SK-MEL-5 (cell line): Measurements from ENCODE around the gene GJB6. TPM values are rescaled to one million over a fixed set of nuclear protein-coding genes. Genes with fewer than 3 reads are reported as not detected.
A peak's percentile ranks its signal among the peaks of the same experiment; 100 is the strongest.
"Not testable (repeated sequence)": the region's sequence is repeated elsewhere in the genome, so short reads cannot be mapped to it uniquely, and the experiment has no call there.

Source experiments
- DNase-seq: peaks from one replicate; pipeline ENCODE4 v3.0.0-alpha.2; 2016; ENCODE audit warnings: low read depth, low spot score
- in situ Hi-C: cut with HindIII; loops from 2 replicates; pipeline ENCODE4 v1.10.0; 2016; ENCODE audit warnings: low sequenced_read_pairs, high pct_unique_total_duplicates, low pct_unique_long_range_greater_than_20kb
- polyA plus RNA-seq, 2 experiments: library from polyadenylated mRNA; depleted of rRNA; stranded (reverse); fragments of >200 nt; gene quantifications; 2 replicates each; pipeline ENCODE4 v1.2.3, GENCODE V29; 2015
- total RNA-seq: library from RNA; depleted of rRNA; stranded (reverse); fragments of >200 nt; shearing (Covaris generic); gene quantifications from 2 replicates; pipeline ENCODE4 v1.2.3, GENCODE V29; 2014; rRNA removed

The GJB6 gene
- not detected in 2 replicates for total RNA-seq
- not detected in 2 replicates for polyA plus RNA-seq (2015; cell fraction: cytosol; rRNA removed)
- not detected in 2 replicates for polyA plus RNA-seq (2015; cell fraction: nucleus; rRNA removed)

DNA sequence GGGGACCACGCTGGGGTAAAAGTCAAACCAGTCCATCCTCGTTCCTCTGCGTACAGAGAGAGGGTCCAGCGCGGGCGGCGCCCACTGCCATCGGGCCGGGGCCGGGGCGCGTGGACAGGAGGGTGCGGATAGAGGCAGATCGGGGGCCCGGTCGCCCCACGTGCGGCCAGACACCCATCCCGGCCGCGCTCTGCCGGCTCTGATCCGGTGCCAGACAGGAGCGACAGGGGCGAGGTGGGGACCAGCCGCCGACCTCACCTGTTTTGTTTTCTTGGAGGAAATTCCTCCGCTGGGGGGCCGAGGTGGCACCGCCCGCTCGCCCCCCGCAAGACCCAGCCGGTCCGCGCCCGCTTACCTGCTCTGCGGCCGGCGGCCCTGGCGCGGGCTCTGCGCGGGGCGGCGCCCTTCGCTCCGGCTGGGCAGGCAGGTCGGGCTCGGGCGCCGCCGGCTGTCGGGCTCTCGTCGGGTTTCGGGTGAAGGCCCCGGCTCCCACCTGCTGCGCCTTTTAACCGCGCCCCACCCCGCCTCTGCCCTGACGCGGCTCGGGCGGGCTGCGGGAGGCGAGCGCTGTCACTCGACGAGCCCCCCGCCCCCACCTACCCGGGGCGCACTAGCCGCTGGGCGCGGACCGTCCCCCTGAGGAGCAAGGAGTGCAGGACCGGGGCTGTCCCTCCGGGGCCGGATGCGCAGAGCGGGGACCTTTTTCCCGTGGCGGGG, at the start of gene GJB6:
GJB6 (minus strand) TSS at position 481 of the 717 bp plus-strand sequence. CDS start 8,839 bp downstream, outside the sequence.
- in situ Hi-C loops: no loop called here
- DNase-seq: no peak

DNA sequence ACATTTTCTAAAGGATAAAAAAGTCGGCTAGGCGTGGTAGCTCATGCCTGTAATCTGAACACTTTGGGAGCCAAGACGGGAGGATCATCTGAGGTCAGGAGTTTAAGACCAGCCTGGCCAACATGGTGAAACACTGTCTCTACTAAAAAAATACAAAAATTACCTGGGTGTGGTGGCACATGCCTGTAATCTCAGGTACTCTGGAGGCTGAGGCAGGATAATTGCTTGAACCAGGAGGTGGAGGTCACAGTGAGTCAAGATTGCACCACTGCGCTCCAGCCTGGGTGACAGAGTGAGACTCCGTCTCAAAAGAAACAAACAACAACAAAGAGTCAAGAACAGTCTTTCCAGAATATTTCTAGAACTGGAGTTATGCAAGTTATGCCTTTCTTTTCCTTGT, 44.8 kb upstream of the GJB6 start:
- in situ Hi-C loops, DNase-seq: not testable (repeated sequence)

DNA sequence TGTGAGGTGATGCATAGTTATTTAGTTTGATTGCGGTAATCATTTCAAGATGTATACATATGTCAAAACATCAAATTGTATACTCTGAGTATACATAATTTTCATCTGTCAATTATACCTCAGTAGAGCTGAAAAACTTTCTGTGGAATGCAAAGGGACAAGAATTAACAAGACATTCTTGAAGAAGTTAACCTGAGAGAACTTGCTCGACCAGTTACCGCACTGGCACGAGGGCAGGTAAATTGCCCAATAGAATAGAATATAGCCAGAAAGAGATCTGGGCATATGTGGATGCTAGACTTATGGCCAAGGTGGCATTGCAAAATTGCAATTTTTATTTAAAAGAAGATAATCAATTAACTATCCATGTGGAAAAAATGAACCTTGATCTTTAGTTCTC, 42.3 kb upstream of the GJB6 start:
- in situ Hi-C loops: no loop called here

DNA sequence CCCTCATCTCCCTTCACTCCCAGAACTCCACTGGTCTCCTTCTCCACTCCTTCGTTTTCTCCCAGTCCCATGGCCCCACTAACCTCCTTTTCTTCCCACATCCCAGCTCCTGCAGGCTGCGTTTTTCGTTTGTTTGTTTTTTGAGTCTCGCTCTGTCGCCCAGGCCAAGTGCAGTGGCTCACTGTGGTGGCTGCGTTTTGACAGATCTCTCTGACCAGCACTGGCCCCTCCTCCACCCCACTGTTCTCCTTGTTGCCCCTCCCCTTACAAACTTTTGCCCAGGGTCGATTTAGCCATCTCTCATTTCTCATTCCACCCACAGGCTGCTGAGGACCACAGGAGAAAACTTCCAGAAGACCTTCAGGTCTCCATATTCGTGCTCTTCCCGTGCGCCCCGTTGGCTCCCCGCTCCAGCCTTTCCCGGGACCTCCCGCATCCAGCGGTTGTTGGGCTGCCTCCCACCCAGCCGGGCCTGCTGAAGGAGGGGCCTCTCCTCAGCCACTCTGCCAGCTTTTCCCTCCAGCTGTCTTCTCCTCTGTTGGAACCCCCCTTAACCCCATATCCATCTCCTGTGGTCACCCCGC, 40.6 kb upstream of the GJB6 start:
- in situ Hi-C loops: no loop called here
- DNase-seq: no peak

More for the DNA sequence above, 42.3 kb upstream of the GJB6 start:
- no peak for DNase-seq

DNA sequence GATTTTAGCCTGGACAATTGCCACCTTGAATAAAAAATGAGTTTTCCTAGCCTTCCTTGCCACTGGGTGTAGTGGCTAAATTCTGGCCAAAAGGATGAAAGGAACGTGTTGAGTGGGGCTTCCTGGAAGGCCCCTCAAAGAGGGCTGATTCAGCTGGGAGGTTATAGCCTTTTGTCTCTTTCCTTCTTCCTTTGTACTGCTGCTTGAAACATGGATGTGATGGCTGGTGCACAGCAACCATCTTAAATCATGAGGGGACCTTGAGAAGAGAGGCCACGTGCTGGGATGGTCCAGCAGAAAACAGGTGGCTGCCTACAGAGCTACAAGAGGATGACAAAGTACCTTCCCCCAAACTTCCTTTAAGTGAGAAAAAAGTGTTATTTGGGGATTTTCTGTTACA, 40.0 kb upstream of the GJB6 start:
- in situ Hi-C loops: no loop called here
- no peak for DNase-seq

DNA sequence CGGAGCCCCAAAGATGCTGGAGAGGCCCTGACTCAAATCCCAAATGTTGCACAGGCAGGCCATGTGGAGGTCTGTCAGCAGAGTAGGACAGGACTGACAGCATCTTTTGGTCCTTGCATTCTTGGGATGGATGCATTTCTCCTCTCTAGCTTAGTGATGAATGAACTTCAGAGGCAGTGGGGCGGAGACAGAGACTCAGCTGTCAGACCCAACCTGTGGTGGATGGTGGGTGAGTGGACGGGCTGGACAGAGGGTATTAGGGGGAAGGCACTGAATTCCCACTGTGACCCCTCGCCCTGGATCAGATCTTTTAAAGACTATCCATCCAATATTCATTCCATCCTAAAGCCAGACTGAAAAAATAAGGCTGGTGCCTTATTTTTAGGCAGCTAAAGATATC, 39.3 kb upstream of the GJB6 start:
- in situ Hi-C loops: no loop called here
- DNase-seq: no peak

DNA sequence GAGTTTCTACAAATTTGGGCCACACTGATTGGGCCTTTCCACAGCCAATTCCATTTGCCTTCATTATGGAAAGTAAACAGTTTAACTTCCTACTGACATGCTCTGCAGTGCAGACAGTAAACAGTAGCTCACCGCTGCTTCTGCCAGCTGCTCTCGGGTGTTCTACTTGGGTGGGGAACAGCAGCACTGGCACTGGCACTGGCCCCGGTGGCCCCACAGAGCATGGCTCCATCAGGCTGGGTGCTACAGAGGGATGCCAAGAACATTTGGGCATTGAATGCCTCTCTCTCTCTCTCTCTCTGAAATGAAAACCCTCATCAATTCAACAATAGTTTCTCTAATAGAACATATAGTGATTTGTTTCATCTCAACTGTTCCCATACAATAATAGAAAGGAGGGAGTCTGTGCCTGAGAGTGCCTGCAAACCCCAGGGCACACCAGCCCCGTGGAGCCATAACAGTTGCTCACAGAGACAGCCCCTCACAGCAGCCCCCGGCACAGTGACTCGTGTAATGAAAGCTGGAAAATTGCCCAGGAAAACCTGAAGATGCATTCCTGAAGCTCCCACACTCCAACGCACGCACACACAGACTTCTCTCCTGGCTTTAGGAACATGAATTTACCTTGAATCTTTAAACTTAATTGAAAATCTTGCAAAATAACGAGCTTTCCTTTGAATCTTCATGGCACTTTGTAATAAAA, 38.2 kb upstream of the GJB6 start:
- in situ Hi-C loops: no loop called here
- DNase-seq: peak; percentile 25

DNA sequence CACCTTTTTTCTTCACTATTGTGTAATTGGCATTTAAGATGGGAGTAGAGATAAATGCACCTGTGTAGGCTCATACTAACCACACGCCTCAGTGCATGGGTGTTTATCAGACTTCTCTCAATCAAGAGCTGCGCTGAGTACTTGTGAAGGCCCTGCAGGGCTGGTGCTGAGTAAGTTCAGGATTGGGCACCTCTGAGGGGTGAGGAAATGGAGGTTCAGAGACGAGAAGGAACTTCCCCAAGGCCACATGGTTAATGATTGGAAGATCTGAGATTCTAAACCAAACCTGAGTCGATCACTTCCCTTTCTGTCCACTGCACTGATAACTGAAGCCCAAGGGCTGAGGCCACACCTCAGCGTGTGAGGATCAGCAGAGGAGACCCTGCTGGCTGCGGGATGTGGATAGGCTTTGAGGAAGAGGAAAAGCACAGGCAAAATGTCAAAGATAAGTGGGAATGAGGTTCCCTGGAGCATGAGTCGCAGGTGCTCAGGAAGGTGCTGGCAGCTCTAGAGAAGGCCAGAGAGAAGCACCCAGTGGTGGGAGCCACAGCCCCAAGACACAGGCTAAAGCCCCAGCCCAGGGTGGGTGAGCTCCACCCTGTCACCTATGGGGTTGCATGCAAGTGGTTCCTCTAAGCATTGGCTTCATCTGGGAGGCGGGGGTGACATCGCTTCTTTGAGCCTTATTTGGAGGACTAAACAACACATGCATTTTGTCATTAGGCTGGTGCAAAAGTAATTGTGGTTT, 32.3 kb upstream of the GJB6 start:
- DNase-seq: no peak
- in situ Hi-C loops: no loop called here

DNA sequence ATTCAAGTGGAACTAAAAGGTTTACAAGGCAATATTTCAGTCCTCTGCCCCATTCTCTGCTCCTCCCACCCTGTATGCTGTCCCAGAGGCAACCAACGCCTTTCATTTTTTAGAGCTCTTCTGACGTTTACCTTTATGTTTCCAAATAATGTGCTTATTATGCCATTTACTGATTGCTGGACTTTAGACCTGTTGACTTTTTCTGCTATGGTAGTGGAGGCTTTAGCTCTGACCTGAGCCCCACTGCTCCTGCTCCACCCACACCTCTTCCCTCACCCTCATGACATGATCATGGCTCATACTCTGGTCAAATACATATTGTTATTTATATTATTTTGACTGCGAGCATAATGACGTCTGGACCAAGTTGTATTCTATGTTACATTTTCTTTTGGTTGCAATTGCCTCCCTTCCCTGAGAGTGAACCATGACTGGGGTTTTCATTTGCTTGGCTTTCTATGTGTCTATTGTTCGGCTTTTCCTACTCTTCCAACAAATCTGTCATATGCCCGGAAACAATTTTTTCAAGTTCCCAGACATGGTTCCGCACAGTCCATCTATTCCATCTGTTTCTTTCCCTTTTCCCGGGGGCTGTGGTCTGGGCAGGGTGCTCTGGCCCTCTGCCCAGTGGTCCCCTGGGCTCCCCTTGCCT, 31.4 kb upstream of the GJB6 start:
- in situ Hi-C loops: no loop called here

DNA sequence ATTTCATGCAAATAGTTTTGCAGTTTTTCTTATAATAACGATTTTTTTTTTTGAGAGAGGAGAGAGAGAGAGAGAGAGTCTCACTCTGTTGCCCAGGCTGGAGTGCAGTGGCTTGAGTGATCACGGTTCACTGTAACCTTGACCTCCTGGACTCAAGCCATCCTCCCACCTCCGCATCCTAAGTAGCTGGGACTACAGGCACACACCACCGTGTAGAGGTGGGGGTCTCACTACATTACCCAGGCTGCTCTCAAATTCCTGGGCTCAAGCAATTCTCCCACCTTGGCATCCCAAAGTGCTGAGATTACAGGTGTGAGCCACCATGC, 26.8 kb upstream of the GJB6 start:
- in situ Hi-C loops: no loop called here
- DNase-seq: no peak

More for the DNA sequence above, 31.4 kb upstream of the GJB6 start:
- DNase-seq: peak; percentile 66

DNA sequence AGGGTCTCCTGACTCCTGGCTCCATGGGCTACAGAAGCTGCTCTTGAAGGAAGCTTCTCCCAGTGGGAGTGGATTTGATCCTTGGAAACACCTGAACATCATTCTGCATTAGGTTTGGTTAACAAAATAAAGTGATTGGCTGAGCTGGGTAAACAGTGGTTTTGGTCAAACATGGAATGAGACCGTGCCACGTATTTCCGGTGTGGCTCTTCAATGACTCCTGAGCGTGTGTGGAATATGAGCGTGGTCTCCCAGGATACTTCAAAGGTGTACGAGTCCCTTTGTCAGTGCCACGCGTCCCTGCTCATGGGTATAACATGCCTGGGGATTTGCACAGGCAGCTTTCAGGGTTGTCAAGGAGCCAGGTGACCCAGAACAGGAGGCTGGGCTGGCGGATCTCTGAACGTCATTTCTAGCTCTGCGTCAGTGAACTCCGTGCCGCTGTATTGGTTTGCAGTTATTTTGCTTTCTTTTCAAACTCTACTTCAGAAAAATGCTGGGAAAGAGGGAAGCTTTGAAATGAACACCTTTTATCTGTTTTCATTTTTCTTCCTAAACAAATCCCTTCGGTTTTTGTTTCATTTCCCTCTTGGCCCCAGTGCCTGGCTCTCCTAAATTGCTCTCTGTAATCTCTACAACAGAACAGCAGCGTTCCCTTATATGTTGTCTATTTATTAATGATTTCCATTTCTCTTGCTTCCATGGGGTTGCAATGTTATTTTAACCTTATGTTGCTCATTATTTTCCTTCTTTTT, 26.3 kb upstream of the GJB6 start:
- in situ Hi-C loops: no loop called here
- DNase-seq: no peak

DNA sequence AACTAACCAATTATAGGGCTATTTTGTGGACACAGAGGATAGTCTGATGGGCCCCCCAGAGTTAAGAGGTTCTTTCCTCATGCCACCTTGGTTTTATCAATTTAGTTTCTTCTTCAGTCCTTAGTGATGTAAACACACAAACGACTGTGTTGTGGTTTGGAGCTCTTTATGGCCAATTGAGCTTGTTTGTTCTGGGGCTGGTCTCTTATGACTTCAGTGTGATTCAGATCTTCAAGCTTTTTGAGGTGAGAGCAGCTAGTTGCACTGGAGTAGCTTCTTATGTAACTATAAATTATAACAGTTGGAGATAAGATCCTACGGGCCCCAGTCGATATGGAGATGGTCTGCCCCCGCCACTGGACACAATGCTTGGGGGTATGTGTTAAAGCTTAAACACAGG, 22.0 kb upstream of the GJB6 start:
- in situ Hi-C loops: no loop called here
- DNase-seq: no peak

DNA sequence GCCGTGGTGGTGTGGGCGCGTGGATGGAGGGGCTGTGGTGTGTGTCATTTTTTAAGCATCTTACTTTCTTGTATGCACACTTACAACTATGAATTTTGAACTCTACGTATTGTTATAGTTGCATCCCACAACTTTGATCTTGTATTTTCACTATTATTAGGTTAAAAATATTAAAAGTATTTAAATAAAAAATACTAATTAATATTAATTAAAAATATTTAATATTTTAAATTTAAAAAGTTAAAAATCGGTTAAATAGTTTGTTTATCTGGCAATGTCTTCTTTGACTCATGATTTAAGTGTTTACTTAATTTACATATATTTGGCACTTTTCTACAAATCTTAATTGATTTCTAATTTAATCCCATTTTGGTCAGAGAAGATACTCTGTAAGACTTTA, 17.8 kb upstream of the GJB6 start:
- no peak for DNase-seq
- in situ Hi-C loops: no loop called here

DNA sequence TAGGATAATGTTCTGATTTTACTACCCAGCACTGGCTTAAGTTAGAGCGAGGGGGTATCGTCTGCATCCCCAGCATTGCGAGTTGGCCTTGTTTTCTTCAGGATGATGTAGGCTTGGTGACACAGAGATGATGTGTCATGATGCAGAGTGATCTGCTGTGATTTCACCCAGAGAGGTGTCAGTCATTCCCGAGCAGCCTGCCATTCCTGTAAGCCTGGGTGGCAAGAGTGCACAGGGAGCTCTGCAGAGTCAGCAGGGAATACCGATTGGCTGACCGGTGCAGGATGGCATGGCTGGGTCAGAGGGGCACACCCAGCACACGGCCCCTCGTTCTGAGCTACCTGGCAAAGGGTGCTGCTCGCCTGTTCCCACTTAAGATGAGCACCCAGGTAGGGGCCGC, 15.8 kb upstream of the GJB6 start:
- no peak for DNase-seq
- in situ Hi-C loops: no loop called here

DNA sequence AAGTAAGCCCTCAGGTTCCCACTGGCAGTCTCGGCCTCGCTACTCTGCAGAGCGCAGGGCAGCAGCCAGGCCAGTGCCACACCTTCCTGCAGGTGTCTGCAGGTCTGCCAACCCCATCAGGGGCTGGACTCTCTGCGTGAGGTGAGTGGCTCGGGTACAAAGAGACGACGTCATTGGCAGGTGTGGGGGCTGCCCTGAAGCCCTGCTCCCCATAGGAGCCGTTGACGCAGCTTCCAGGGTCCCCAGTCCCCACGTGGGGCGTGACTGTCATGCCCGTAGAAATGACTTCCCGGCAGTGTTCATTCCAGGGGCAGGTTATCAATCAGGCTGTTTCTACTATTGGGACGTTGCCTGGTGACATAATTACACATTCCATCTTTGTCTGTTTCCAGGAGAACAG, 15.3 kb upstream of the GJB6 start:
- in situ Hi-C loops: no loop called here
- no peak for DNase-seq

DNA sequence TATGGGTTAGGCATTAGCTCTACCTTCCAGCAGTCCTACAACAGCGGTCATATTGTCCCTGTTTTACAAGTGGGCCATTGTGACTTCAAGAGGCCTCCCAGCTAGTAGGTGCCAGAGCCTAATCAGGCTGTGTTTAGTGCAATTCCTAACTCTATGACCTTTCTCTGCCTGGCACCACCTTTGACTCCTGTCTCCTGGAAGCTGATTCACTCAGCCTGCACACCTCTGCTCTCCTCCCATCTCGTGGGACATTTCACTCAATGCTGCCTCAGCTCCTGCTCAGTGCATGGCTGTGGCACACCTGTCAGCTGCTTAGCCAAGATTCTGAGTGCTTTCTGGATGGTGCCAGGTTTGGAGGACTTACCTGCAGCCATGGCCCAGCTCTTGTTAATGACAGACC, 9.5 kb upstream of the GJB6 start:
- no peak for DNase-seq
- in situ Hi-C loops: no loop called here

DNA sequence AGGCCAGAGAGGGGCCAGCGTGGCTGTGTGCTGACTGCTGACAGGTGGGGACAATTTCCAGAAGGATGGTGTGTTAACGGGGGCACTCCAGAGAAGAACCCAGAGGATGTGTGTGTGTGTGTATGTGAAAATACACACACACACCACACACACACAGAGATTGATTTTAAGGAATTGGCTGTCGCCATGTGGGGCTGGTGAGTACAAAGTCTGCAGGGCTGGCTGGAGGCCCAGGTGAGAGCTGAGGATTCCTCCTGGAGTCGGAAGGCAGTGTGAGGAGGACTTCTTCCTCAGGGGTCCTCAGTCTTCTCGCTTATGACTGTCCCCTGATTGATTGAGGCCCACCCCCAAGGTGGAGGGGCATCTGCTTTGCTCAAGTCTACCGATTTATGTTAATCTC, 7.6 kb upstream of the GJB6 start:
- in situ Hi-C loops: no loop called here
- no peak for DNase-seq
